Hematopoietic multipotent progenitor cell treated with erythropoietin and hydrocortisone succinate and interleukin-3 and kit ligand, for 15 days (in vitro differentiated cells): ENCODE measurements around the gene ITPR2.

Experiments used
- DNase-seq: peaks from one replicate; pipeline ENCODE4 v3.0.0-alpha.2; 2015; ENCODE audit warnings: low spot score

Gene ITPR2

DNA sequence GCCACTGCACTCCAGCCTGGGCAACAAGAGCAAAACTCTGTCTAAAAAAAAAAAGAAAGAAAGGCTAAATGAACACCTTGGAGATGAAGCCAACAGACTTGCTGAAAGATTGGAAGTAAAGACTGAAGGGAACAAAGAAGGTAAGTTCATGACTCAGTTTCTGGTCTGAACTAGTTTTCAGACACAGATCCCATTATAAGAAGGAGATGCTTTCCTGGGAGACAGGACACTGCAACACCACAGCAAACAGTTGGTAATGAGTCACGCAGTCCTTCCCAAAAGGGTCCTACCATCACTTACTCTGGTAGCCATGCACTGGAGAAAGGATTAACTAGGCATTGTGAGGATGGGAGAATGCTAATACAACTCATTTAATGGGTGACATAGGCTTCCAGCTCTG is 540.4 kb downstream of the ITPR2 start:
- DNase-seq: no peak

DNA sequence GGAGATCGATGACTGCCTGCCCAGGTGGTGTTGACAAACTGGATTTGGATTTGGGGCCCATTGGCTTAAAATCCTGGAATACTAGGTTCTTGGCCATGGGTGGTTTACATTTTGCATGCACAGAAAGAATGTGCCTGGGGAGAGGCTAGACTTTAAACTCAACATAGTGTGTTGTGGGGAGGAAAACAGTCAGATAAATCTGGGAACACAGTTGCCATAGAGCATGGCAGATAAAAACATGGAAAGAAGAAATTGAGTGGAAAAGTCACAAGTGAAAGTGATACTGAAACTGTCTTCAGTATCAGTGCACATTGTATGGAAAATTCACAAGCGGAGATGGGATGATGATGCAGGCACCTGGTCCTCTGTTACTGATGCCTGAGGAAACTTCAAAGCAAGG is 542.4 kb downstream of the ITPR2 start:
- no peak for DNase-seq

DNA sequence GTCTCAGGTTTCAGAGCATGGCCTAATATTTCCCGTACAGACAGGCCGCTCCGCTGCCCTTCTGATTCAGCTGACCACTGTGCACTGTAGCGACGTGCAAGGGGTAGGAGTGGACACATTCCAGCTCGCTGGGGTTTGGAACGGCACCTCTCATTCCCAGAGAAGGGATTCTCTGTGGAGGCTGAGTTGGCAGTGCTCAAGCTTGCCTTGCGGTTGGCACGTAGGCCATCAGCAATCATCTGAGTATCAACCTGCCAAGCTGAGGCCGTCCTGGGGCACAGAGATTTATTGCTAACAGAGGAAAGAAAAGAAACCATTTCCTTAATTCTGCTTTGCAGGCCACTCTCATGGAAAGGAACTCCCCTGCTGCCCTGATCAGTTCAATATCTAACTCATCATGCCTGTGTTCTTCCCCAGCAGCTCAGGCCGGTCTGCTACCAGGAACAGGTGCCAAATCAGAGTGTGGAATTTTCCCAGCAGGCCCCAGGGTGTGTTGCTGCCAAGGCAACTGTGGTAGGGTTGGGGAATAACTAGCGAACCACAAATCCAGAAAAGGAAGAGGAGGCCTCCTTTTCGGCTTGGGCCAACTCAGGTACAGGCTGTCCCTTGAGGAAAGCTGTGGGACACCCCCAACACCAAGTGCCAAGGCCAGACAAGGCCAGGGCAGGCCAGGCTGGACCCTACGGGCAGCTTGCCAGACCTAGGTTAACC is 545.2 kb downstream of the ITPR2 start:
- DNase-seq: no peak
